ENCODE measurements around the gene NRIP1. TPM values are rescaled to one million over a fixed set of nuclear protein-coding genes. Genes with fewer than 3 reads are reported as not detected.
"Not testable (repeated sequence)": the region's sequence is repeated elsewhere in the genome, so short reads cannot be mapped to it uniquely, and the experiment has no call there.

The NRIP1 gene
- total RNA-seq, 1 donor from 2014 or later: 72.1 TPM

DNA sequence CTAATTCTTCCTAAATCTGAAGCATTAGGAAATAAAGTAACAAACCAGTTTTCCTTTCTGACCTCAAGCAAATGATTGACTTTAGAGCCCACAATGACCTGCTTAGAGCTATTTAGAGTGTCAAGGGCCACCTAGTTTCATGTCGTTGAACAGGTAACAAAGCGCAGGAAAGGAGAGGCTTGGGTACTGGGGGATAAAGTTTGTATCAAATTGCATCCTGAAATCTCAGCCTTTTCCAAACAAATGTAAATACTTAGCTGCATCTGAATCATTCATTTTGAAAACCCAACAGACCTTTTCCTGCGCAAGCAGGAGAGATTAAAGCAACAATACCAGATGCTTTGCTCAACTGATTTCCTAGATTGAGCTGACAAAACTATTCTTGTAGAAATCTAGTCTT lies 121.2 kb downstream of the NRIP1 start:
- DNase-seq (ENCODE audit: low spot score): no peak
- Mint-ChIP-seq H3K27me3 (ENCODE audit: unreplicated experiment) (no peaks in the 10 kb centered on the region), H3K4me3 (ENCODE audit: unreplicated experiment) (no peak overlapping the region), H3K4me1 (ENCODE audit: unreplicated experiment) (no peaks in the 10 kb centered on the region), H3K36me3 (ENCODE audit: low read depth, unreplicated experiment) (peaks cover 3% of the 10 kb centered on the region), H3K27ac (ENCODE audit: unreplicated experiment) (no peak overlapping the region), H3K9me3 (ENCODE audit: unreplicated experiment) (peaks cover 7% of the 10 kb centered on the region)
- TF ChIP-seq, protein P1, sequence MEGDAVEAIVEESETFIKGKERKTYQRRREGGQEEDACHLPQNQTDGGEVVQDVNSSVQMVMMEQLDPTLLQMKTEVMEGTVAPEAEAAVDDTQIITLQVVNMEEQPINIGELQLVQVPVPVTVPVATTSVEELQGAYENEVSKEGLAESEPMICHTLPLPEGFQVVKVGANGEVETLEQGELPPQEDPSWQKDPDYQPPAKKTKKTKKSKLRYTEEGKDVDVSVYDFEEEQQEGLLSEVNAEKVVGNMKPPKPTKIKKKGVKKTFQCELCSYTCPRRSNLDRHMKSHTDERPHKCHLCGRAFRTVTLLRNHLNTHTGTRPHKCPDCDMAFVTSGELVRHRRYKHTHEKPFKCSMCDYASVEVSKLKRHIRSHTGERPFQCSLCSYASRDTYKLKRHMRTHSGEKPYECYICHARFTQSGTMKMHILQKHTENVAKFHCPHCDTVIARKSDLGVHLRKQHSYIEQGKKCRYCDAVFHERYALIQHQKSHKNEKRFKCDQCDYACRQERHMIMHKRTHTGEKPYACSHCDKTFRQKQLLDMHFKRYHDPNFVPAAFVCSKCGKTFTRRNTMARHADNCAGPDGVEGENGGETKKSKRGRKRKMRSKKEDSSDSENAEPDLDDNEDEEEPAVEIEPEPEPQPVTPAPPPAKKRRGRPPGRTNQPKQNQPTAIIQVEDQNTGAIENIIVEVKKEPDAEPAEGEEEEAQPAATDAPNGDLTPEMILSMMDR (IDR thresholded peaks at IDR 0.05; ENCODE audit: unreplicated experiment): no peak

DNA sequence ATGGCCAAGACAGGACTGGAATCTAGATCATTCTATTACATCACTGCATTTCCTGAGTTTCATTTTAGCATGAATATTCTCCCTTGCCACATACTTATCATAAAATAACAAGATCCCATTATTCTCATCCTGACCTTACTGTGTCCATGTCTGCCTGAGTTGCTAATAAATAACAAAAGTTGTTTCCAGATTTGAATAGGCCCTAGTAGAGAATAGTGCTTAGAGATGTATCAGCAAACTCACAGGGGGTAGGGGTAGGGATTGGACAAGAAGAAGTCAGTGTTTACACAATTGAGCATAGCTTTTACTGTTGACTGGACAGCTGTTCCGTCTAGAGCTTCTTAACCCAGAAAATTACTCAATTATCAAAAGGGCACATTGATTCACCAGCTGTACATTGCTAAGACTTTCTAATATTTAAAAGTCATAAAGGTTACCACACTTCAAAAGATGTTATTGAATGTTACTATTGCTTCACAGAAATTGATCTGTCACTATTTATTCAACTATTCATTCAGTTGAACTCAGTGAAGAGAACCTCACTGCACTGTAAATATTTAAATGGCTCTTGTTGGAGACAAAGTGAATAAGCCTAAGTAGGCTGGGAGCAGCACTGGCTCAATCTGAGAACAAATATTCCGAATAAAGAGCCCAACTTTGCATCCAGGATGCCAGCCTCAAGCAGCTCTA lies 121.9 kb downstream of the NRIP1 start:
- Mint-ChIP-seq H3K4me3 (ENCODE audit: unreplicated experiment) (no peak overlapping the region), H3K36me3 (ENCODE audit: low read depth, unreplicated experiment) (peaks cover 3% of the 10 kb centered on the region), H3K4me1 (ENCODE audit: unreplicated experiment) (no peaks in the 10 kb centered on the region), H3K27me3 (ENCODE audit: unreplicated experiment) (no peaks in the 10 kb centered on the region), H3K27ac (ENCODE audit: unreplicated experiment) (no peak overlapping the region), H3K9me3 (ENCODE audit: unreplicated experiment) (peaks cover 12% of the 10 kb centered on the region)
- DNase-seq (ENCODE audit: low spot score): no peak
- TF ChIP-seq, protein P1 (IDR thresholded peaks at IDR 0.05; ENCODE audit: unreplicated experiment): no peak

DNA sequence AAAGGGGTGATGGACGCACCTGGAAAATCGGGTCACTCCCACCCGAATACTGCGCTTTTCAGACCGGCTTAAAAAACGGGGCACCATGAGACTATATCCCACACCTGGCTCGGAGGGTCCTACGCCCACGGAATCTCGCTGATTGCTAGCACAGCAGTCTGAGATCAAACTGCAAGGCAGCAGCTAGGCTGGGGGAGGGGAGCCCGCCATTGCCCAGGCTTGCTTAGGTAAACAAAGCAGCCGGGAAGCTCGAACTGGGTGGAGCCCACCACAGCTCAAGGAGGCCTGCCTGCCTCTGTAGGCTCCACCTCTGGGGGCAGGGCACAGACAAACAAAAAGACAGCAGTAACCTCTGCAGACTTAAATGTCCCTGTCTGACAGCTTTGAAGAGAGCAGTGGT lies 137.5 kb downstream of the NRIP1 start:
- DNase-seq (ENCODE audit: low spot score); H3K4me3 Mint-ChIP-seq (ENCODE audit: unreplicated experiment); H3K27me3 Mint-ChIP-seq (ENCODE audit: unreplicated experiment); H3K36me3 Mint-ChIP-seq (ENCODE audit: low read depth, unreplicated experiment); H3K27ac Mint-ChIP-seq (ENCODE audit: unreplicated experiment); H3K9me3 Mint-ChIP-seq (ENCODE audit: unreplicated experiment); H3K4me1 Mint-ChIP-seq (ENCODE audit: unreplicated experiment): not testable (repeated sequence)

DNA sequence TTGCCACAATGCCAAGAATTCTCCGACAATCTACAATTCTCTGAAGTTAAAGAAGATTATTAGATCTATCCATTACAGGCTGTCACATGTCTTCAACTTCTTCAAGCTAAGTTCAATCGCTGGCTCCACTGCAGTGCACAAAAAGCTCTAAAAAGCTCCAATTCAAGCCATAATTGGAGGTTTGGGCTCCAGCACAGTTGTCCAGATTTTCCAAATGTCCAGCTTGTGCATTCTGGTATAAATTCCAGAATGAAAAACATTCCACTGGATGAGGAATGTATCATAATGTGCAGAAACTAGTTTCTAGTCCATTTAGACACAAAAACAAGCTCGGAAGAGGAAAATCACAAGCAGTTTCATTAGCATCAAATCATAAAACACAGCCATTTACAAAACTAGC lies 138.6 kb downstream of the NRIP1 start:
- H3K4me3 Mint-ChIP-seq (ENCODE audit: unreplicated experiment): no peak overlapping the region
- H3K4me1 Mint-ChIP-seq (ENCODE audit: unreplicated experiment): no peaks in the 10 kb centered on the region
- TF ChIP-seq, protein P1 (IDR thresholded peaks at IDR 0.05; ENCODE audit: unreplicated experiment): no peak
- H3K9me3 Mint-ChIP-seq (ENCODE audit: unreplicated experiment): no peaks in the 10 kb centered on the region
- DNase-seq (ENCODE audit: low spot score): no peak
- no peaks in the 10 kb centered on the region for H3K36me3 Mint-ChIP-seq (ENCODE audit: low read depth, unreplicated experiment)
- H3K27me3 Mint-ChIP-seq (ENCODE audit: unreplicated experiment): no peaks in the 10 kb centered on the region
- H3K27ac Mint-ChIP-seq (ENCODE audit: unreplicated experiment): no peak overlapping the region

DNA sequence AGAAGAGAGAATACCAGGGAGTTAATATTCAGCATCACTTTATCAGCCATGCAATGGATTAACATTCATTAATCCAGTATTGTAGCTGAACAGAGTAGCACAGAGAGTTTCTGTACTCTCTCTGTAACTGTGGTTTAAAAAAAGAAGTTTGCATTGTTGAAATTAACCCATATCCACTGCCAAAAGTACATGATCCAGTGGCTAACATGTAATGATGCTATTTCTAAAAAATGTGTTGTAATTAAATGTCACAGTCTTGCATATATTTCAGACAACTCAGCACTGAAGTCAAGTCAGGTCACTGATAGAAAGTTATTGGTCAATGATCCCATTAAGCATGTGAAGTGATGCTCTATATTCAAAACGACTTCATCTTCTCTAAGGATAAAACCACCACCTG lies 141.3 kb downstream of the NRIP1 start:
- H3K9me3 Mint-ChIP-seq (ENCODE audit: unreplicated experiment): no peaks in the 10 kb centered on the region
- H3K4me1 Mint-ChIP-seq (ENCODE audit: unreplicated experiment): no peaks in the 10 kb centered on the region
- H3K4me3 Mint-ChIP-seq (ENCODE audit: unreplicated experiment): no peak overlapping the region
- H3K27ac Mint-ChIP-seq (ENCODE audit: unreplicated experiment): no peak overlapping the region
- DNase-seq (ENCODE audit: low spot score): no peak
- TF ChIP-seq, protein P1 (IDR thresholded peaks at IDR 0.05; ENCODE audit: unreplicated experiment): no peak
- no peaks in the 10 kb centered on the region for H3K36me3 Mint-ChIP-seq (ENCODE audit: low read depth, unreplicated experiment)
- H3K27me3 Mint-ChIP-seq (ENCODE audit: unreplicated experiment): no peaks in the 10 kb centered on the region
